ENCODE measurements around the gene NMU.
"Not testable (repeated sequence)": the region's sequence is repeated elsewhere in the genome, so short reads cannot be mapped to it uniquely, and the experiment has no call there.

NMU gene

DNA sequence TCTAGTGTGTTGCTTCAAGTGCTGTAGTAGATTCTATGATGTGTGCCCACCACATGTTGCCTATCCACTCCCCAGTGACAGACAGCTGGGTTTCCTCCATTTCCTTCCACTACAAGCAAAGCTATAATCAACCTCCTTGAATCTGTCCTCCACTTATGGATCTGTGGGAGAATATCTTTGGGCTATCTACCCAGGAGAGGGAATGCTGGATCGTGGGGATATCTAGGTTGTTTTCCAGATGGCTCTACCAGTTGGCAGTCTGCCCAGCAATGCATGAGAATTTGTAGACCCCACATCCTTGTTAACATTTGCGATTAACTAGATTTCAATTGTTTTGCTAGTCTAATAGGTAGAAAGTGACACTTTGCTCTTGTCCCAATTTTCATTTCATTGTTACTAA, 10.3 kb downstream of the NMU start:
- in situ Hi-C loops (cut with MboI; ENCODE audit: low sequenced_read_pairs), result no loop called here

- in situ Hi-C loops (cut with MboI; ENCODE audit: low sequenced_read_pairs), result not testable (repeated sequence)
Measured at GRCh38 chr4:55624063-55624462, 12.0 kb downstream of the NMU start.

DNA sequence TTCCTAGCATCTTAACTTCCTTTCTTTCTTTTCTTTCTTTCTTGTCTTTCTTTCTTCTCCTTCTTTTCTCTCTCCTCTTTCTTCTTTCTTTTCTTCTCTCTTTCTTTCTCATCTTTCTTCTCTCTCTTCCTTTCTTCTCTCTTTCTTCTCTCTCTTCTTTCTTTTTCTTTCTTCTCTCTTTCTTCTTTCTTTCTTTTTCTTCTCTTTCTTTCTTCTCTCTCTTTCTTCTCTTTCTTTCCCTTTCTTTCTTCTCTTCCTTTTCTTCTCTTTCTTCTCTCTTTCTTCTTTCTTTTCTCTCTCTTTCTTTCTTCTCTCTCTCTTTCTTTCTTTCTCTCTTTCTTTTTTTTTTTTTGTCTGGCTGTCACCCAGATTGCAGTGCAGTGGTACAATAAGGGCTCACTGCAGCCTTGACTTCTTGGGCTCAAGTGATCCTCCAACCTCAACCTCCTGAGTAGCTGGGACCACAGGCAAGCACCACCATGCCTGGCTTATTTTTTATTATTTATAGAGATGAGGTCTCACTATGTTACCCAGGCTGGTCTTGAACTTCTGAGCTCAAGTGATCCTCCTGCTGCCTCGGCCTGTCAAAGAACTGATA, 17.5 kb downstream of the NMU start:
- in situ Hi-C loops (cut with MboI; ENCODE audit: low sequenced_read_pairs), result no loop called here

DNA sequence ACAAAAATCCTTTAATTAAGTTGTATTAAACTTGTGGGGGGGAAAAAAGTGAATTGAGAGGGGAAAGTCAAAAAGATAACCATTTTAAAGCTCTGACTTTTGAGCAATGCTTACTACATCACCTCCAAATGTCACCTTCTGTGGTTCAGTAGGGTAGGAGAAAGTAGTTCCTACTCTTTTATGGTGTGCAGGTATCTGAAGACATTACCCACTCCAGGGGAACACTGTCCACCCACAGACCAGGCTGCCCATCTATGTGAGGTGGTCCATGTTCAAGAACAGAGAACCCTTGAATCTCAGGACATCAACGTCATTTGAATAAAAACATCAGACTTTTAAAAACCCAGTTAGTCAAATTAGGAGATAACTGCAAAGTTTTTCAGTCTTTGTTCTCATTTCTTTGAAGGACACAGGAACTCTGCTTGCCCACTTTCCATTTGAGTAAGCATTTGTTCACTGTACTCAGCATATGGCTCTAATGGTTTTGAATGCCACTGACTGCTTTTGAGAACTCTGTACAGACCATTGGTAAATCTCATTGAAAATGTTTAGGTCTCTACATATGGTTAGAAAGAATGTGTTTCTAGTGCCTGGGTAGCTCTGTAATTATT, 18.4 kb downstream of the NMU start:
- in situ Hi-C loops (cut with MboI; ENCODE audit: low sequenced_read_pairs), result no loop called here

GRCh38 chr4:55615008-55615407, 21.1 kb downstream of the NMU start:
- in situ Hi-C loops (cut with MboI; ENCODE audit: low sequenced_read_pairs), result no loop called here

- in situ Hi-C loops (cut with MboI; ENCODE audit: low sequenced_read_pairs), result no loop called here
Measured at GRCh38 chr4:55613621-55614020, 22.5 kb downstream of the NMU start.

- in situ Hi-C loops (cut with MboI; ENCODE audit: low sequenced_read_pairs), result no loop called here
Measured at GRCh38 chr4:55612341-55612740, 23.8 kb downstream of the NMU start.

DNA sequence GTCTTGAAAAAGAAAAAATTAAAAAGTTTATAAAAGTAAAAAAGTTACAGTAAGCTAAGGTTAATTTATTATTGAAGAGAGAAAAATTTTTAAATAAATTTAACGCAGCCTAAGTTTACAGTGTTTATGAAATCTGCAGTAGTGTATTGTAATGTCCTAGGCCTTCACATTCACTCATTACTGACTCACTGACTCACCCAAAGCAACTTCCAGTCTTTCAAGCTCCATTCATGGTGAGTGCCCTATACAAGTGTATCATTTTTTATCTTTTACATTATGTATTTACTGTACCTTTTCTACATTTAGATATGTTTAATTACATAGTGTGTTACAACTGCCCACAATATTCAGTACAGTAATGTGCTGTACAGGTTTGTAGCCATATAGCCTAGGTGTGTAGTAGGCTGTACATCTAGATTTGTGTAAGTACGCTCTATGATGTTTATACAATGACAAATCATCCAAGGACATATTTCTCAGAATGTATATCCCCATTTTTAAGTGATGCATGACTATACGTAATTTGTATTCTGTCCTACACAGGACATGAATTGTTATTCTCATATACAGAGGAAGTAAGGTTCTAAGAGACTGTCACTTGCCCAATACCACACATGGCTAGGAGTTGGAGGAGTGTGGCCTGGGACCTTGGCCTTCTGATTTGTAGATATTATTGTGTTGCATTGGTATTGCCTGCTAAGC, 24.6 kb downstream of the NMU start:
- in situ Hi-C loops (cut with MboI; ENCODE audit: low sequenced_read_pairs), result no loop called here

DNA sequence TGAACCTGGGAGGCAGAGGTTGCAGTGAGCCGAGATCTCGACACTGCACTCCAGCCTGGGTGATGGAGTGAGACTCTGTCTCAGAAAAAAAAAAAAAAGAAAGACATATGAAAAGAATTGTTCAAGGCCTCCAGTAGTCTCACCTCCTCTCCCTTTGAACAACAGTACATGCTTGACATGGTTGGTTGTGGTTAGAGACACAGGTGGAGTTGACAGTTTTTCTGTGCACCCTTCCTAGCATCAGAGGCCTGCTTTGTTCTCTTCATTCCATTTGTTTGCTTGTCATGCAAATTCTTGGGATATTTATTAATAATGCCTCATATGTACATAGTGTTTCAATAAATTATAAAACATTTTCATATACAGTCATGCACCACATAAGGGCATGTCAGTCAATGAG, 25.7 kb downstream of the NMU start:
- in situ Hi-C loops (cut with MboI; ENCODE audit: low sequenced_read_pairs), result no loop called here

GRCh38 chr4:55609393-55609866, 26.7 kb downstream of the NMU start:
- in situ Hi-C loops (cut with MboI; ENCODE audit: low sequenced_read_pairs), result no loop called here

- in situ Hi-C loops (cut with MboI; ENCODE audit: low sequenced_read_pairs), result no loop called here
Measured at GRCh38 chr4:55608591-55608990, 27.5 kb downstream of the NMU start.

DNA sequence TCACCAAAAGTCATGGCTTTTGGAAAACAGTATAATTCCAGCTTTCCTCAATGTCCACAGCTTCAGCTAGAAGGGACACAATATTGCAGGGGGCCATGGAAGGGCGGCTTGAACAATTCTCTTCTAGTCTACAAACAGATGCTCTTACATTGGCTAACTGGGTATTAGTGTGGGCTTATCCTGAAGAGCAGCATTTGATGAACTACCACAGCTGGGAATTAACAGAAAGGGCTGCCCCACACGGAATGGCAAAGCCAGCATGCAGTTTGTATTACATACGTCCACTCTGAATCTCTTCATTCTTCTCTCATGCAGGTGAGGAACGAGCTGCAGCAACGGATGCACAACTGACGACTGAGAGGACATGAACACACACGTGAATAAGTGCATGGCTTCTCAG, 31.1 kb downstream of the NMU start:
- in situ Hi-C loops (cut with MboI; ENCODE audit: low sequenced_read_pairs), result no loop called here

GRCh38 chr4:55600640-55601039, 35.5 kb downstream of the NMU start:
- in situ Hi-C loops (cut with MboI; ENCODE audit: low sequenced_read_pairs), result no loop called here

GRCh38 chr4:55598641-55599040, 37.5 kb downstream of the NMU start:
- in situ Hi-C loops (cut with MboI; ENCODE audit: low sequenced_read_pairs), result no loop called here

DNA sequence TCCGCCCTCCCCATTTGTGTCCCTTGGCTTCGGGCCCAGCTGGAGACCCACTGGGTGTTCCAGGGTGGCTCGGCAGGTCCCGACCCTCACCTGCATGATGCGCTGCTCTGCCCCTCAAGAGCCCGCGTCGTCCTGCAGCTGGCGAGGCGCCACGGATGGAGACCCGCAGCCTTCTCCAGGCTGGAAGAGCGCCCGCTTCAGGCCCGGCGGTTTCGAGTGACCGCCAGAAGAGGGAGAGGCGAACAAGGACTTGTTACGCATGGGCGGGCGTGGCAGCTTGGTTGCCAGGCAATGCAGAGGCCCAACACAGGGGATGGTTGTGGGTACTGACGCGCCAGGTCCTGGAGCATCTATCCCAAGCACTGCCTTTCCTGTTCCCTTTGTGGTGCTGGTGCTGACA, 44.1 kb downstream of the NMU start, which contains the start of gene PDCL2:
Gene PDCL2 (minus strand): TSS at position 232 of the 400 bp plus-strand sequence. CDS start 136 bp downstream, at position 96.
- in situ Hi-C loops (cut with MboI; ENCODE audit: low sequenced_read_pairs), result no loop called here

- in situ Hi-C loops (cut with MboI; ENCODE audit: low sequenced_read_pairs), result no loop called here
Measured at GRCh38 chr4:55588160-55588559, 47.9 kb downstream of the NMU start.

DNA sequence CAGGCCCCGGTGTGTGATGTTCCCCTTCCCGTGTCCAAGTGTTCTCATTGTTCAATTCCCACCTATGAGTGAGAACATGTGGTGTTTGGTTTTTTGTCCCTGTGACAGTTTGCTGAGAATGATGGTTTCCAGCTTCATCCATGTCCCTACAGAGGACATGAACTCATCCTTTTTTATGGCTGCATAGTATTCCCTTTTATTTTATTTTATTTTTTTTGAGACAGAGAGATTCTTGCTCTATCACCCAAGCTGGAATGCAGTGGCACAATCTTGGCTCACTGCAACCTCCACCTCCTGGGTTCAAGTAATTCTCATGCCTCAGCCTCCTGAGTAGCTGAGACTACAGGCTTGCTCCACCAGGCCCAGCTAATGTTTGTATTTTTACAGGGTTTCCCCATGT, 53.3 kb downstream of the NMU start:
- in situ Hi-C loops (cut with MboI; ENCODE audit: low sequenced_read_pairs), result not testable (repeated sequence)

GRCh38 chr4:55578341-55579010, 57.6 kb downstream of the NMU start:
- in situ Hi-C loops (cut with MboI; ENCODE audit: low sequenced_read_pairs), result no loop called here

DNA sequence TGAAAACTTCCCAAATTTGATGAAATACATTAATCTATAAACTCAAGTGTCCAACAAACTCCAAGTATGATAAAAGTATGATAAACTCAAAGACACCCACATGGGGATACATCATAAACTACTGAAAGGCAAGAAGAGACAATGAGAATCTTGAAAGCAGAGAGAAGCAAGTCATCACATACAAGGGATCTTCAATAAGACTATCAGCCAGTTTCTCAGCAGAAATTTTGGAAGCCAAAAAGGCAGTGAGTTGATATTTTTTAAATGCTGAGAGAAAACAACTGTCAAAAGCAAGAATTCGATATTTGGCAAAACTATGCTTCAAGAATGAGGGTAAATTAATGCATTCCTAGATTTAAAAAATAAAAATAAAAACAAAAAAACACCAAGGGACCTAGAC, 60.6 kb downstream of the NMU start:
- in situ Hi-C loops (cut with MboI; ENCODE audit: low sequenced_read_pairs), result no loop called here

- in situ Hi-C loops (cut with MboI; ENCODE audit: low sequenced_read_pairs), result no loop called here
Measured at GRCh38 chr4:55574252-55574651, 61.8 kb downstream of the NMU start.

DNA sequence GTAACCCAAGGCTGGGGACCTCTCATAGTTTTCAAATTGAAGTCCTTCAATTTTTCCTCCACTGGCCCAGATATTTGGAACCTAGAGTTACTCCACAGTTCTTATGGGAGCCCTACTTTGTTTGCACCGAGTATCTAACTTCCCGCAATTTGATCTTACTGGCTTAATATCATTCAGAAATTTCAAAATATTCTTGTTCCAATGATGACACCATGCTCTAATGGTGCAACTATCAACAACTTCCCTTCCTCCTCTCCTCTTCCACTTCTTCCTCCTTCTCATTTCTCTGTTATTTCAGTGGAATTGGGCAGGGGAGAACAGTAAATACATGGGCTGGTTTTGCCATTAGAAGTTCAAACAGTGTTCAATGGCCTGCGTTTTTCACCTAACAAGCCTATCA, 64.3 kb downstream of the NMU start:
- in situ Hi-C loops (cut with MboI; ENCODE audit: low sequenced_read_pairs), result no loop called here
